ENCODE measurements around the gene RGCC.

RGCC gene

DNA sequence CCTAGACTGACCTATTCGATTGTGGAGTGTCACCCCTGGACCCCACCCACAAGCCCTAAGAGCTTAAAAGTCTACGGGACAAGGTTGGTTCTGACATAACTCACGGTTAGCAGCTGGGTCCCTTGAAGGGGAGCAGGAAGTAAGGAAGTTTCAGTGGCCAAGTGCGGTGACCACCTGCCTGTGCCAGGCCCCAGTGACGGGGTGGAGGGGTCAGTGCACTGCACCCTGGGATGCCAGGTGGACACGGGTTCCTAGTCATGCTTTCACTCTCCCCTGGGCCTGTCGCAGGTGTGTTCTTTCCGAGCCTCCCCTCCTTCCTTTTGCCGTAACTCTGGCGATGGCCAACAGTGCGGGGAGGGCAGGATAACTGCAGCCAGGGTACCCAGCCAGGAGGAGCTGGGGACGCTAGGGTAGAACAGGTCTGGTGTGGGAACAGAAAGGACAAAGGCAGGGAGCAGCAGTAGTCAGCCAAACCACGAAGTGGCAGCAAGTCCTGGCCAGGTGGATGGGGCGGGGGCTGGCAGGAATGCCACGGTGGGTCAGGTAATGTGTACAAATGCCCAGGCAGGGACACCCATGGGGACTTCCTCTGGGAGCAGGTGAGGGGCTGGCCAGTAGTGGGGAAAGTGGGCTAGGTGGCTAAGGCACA, 58.3 kb downstream of the RGCC start:
- no peak for DNase-seq (ENCODE audit: low spot score)

GRCh38 chr13:41516166-41516565, 58.8 kb downstream of the RGCC start:
- no peak for DNase-seq (ENCODE audit: low spot score)

DNA sequence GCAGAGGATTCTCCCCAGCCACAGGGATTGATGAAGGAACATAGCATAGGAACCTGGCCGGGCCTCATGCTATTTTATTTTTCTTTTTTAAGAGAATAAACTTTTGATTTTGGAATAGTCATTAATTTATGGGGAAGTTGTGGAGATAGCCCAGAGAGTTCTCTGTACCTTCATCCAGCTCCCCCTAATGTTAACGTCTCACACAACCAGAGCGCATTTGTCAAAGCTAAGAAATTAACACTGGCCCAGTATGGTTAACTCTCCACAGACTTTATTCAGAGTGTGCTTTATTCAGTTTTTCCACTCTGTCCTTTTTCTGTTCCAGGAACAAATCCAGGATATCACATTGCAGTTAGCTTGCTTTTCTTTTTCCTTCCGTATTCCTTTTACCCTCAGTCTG, 59.4 kb downstream of the RGCC start:
- DNase-seq (ENCODE audit: low spot score): no peak

DNA sequence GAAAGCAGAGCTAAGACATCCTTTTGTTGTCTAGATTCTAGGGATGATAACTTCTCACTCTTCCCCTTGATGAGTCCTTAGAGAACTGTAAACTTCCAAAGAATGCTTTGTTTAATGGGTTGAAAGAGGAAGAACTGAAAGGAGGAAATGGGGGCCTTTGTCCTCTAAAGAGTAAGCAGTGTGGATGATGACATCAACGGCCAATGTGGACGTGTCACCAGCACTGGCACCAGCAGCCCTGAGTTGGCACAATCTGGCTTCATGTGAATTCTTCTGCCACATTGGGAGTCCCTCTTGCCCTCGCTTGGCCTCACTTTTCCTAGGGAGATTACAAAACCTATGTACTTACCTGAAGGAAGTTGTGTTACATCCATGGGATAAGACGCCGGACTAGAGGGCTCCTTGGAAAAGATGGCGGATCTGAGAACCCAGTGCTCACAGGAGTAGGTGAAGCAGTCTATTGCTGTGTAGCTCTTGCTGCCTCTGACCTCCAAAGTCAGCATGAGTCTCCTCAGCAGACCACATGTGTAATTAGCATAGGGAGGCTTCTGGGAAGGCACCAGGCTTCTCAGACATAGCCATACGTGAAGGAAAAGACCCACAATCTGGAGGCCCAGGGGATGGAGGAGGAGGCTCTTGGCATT, 62.8 kb downstream of the RGCC start:
- DNase-seq (ENCODE audit: low spot score): no peak

Measured in kidney tubule cell (primary cell).